Globus pallidus (tissue), 1 donor: ENCODE measurements around the gene TFB2M.

ENCODE experiments used
- DNase-seq: peaks from one replicate; pipeline ENCODE4 v3.0.0-alpha.2; 2015; ENCODE audit warnings: low spot score

The TFB2M gene

GRCh38 chr1:246512635-246513034 lies 53.4 kb downstream of the TFB2M start:
- DNase-seq, result no peak

GRCh38 chr1:246512230-246512629 lies 53.8 kb downstream of the TFB2M start:
- DNase-seq, result no peak

GRCh38 chr1:246511203-246511602 lies 54.9 kb downstream of the TFB2M start:
- no peak for DNase-seq

- DNase-seq, result no peak
These were observed 55.7 kb downstream of the TFB2M start for GRCh38 chr1:246510147-246511030.

- DNase-seq, result no peak
These were observed 57.0 kb downstream of the TFB2M start for GRCh38 chr1:246508897-246509688.

GRCh38 chr1:246506674-246507481 lies 59.2 kb downstream of the TFB2M start, which contains the start of gene SMYD3:
Gene SMYD3 (minus strand): TSS chr1:246507279.
- DNase-seq, result peak; percentile 75

GRCh38 chr1:246506367-246506673 lies 59.7 kb downstream of the TFB2M start:
- DNase-seq, result no peak

GRCh38 chr1:246503341-246503740 lies 62.7 kb downstream of the TFB2M start:
- DNase-seq, result no peak

GRCh38 chr1:246497331-246497915 lies 68.6 kb downstream of the TFB2M start:
- peak; percentile 65 for DNase-seq

- DNase-seq, result peak; percentile 60
These were observed 73.3 kb downstream of the TFB2M start for GRCh38 chr1:246492611-246493245.

GRCh38 chr1:246491551-246492053 lies 74.5 kb downstream of the TFB2M start:
- DNase-seq, result no peak
